ENCODE measurements around the gene ABTB2. TPM values are rescaled to one million over a fixed set of nuclear protein-coding genes. Genes with fewer than 3 reads are reported as not detected.

ABTB2 gene
- total RNA-seq, 1 donor from 2014 or later, result 24.7 TPM

DNA sequence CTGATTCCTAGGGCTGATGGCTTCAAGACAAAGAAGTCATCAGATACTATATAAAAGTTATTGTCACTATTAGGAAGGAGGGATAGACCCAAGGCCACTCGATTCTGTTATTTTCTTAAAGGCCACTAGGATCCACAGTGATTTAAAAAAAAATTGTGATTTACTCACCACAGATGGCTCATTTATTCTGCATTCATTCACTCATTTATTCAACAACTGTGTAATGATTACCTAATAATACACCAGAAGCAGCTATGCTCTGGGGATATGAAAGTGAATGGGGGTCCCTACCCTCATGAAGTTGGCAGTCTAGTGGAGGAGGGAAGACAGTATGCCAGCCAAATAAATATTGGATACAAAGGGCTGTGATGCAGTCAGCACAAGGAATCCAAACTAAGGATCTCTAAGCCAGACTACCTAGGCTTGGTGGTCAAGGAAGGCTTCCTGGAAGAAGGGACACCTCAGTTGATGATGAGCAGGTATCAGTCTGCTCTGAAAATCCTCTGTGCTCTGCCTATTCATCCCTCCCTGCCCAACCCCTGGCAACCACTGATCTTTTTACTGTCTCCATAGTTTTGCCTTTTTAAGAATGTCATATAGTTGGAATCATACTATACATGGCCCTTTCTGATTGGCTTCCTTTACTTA, 141.9 kb downstream of the ABTB2 start:
- intact Hi-C loops (cut with micrococcal nuclease), result no loop called here
- TF ChIP-seq, protein P1, sequence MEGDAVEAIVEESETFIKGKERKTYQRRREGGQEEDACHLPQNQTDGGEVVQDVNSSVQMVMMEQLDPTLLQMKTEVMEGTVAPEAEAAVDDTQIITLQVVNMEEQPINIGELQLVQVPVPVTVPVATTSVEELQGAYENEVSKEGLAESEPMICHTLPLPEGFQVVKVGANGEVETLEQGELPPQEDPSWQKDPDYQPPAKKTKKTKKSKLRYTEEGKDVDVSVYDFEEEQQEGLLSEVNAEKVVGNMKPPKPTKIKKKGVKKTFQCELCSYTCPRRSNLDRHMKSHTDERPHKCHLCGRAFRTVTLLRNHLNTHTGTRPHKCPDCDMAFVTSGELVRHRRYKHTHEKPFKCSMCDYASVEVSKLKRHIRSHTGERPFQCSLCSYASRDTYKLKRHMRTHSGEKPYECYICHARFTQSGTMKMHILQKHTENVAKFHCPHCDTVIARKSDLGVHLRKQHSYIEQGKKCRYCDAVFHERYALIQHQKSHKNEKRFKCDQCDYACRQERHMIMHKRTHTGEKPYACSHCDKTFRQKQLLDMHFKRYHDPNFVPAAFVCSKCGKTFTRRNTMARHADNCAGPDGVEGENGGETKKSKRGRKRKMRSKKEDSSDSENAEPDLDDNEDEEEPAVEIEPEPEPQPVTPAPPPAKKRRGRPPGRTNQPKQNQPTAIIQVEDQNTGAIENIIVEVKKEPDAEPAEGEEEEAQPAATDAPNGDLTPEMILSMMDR (IDR thresholded peaks at IDR 0.05; ENCODE audit: borderline replicate concordance), result no peak
- Histone ChIP-seq H3K4me3 (no peak overlapping the region), H3K9me3 (replicated peaks) (no peaks in the 10 kb centered on the region), H3K36me3 (no peaks in the 10 kb centered on the region), H3K27me3 (ENCODE audit: low read depth) (no peaks in the 10 kb centered on the region), H3K4me1 (peaks cover 22% of the 10 kb centered on the region), H3K27ac (replicated peaks) (no peak overlapping the region)
- no peak for DNase-seq

DNA sequence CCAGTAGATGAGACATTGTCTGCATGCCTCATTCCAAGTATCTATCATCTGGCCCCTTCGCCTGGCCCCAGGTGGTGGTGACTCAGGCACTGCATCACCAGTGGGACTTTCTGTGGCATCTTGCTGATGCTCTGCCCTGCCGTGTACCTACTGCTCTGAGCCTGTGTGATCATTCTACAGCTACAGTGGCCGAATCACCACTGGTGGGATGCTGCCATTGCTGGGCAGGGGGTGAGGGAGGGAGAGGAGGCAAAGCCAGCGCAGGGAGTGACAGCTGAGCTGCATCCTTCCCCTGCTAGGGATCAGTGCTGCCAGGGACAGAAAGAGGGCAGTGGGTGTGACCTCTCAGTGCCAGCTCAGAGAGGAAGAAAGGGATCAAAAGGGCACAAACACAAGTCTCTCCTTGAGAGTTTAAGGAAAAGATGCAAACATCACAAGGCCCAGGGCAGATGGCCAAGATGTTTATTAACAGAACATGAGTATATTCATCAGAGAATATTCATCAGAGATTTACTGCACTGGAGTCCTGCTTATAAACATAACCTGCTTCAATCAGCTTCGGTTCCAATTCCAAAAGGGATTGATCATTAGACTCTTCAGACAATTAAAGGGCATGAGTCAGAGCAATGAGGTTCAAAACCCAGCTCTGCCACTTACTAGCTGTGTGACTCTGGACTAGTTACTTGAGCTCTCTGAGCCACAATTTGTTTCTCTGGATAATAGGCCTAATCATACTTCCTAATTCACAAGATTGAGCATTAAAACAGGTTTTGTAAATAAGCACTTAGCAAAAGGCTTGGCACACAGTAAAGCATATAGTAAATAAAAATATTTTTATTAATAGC, 142.6 kb downstream of the ABTB2 start:
- Histone ChIP-seq H3K27ac (replicated peaks) (no peak overlapping the region), H3K27me3 (ENCODE audit: low read depth) (no peaks in the 10 kb centered on the region), H3K4me1 (peaks cover 18% of the 10 kb centered on the region), H3K9me3 (replicated peaks) (no peaks in the 10 kb centered on the region), H3K4me3 (no peak overlapping the region), H3K36me3 (no peaks in the 10 kb centered on the region)
- intact Hi-C loops (cut with micrococcal nuclease), result no loop called here
- TF ChIP-seq, protein P1 (IDR thresholded peaks at IDR 0.05; ENCODE audit: borderline replicate concordance), result no peak
- DNase-seq, result no peak

DNA sequence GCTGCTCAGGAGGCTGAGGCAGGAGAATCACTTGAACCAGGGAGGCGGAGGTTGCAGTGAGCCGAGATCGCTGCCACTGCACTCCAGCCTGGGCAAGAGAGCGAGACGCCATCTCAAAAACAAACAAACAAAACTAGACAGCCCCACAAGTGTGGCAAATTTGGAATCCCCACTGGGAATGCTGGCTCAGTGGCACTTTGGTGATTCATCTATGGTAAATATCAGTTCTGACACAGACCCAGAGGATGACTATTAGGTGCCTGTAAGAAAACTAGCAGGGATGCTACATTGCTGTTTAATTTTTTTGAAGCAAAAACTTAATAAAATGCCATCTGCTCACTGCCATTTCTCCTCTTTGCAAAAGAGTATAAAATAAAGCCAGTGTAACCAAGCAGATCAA, 144.4 kb downstream of the ABTB2 start:
- DNase-seq, result no peak
- intact Hi-C loops (cut with micrococcal nuclease), result no loop called here

DNA sequence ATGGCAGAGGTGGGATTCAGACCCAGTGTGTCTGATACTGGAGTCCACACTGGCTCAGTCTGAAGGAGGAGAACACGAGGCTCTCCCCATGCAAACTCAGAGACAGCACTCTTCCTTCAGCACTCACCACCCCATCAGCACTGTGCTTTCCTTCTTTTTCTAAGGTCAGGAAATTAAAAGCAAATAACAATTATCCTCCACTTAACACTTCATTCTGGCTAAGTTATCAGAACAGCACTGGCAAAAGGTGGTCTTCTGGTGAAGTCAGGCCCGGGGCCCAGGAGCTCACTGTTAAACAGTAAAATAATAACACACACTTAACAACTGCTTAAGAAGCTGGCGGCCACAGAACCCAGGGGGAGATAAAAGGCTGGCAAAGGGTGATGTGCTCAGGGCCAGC, 145.2 kb downstream of the ABTB2 start:
- no peaks in the 10 kb centered on the region for H3K9me3 ChIP-seq (replicated peaks)
- intact Hi-C loops (cut with micrococcal nuclease), result no loop called here
- TF ChIP-seq, protein P1 (IDR thresholded peaks at IDR 0.05; ENCODE audit: borderline replicate concordance), result no peak

More for the DNA sequence above, 144.4 kb downstream of the ABTB2 start:
- no peaks in the 10 kb centered on the region for H3K27me3 ChIP-seq (ENCODE audit: low read depth)
- H3K27ac ChIP-seq (replicated peaks), result no peak overlapping the region
- no peaks in the 10 kb centered on the region for H3K36me3 ChIP-seq
- no peaks in the 10 kb centered on the region for H3K9me3 ChIP-seq (replicated peaks)
- H3K4me3 ChIP-seq, result no peak overlapping the region
- H3K4me1 ChIP-seq, result peaks cover 5% of the 10 kb centered on the region
- TF ChIP-seq, protein P1 (IDR thresholded peaks at IDR 0.05; ENCODE audit: borderline replicate concordance), result no peak

DNA sequence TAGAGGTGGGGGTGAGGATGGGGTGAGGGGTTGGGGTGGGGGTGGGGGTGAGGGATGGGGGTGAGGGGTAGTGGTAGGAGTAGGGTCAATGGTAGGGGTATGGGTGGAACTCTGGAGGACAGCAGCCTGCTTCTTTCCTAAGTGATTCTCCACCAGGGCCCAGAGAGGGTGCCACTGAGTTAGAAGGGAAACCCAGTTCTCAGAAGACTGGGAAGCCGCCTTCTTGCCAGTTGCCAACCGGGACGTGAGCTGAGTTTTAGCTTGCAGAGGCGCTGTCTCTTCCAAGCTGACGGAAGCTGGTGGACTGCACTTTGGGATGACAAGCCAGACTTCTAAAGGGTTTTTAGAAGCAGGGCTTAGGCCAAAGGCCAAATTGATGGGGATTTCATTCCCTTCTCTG, 148.0 kb downstream of the ABTB2 start:
- H3K4me3 ChIP-seq, result no peak overlapping the region
- DNase-seq, result no peak

More for the DNA sequence above, 145.2 kb downstream of the ABTB2 start:
- H3K4me3 ChIP-seq, result no peak overlapping the region
- no peaks in the 10 kb centered on the region for H3K27me3 ChIP-seq (ENCODE audit: low read depth)
- no peaks in the 10 kb centered on the region for H3K36me3 ChIP-seq
- H3K4me1 ChIP-seq, result peaks cover 5% of the 10 kb centered on the region
- DNase-seq, result no peak
- H3K27ac ChIP-seq (replicated peaks), result no peak overlapping the region

More for the DNA sequence above, 148.0 kb downstream of the ABTB2 start:
- H3K4me1 ChIP-seq, result peaks cover 13% of the 10 kb centered on the region
- intact Hi-C loops (cut with micrococcal nuclease), result no loop called here
- no peak overlapping the region for H3K27ac ChIP-seq (replicated peaks)
- no peaks in the 10 kb centered on the region for H3K9me3 ChIP-seq (replicated peaks)
- H3K27me3 ChIP-seq (ENCODE audit: low read depth), result no peaks in the 10 kb centered on the region
- H3K36me3 ChIP-seq, result no peaks in the 10 kb centered on the region
- TF ChIP-seq, protein P1 (IDR thresholded peaks at IDR 0.05; ENCODE audit: borderline replicate concordance), result no peak
